HEK293 (cell line): ENCODE measurements around the gene CDCP1.

ENCODE experiments used
- CTCF ChIA-PET: fragments of 350-600 bp; formaldehyde crosslinking; extraction: SDS; loops from one replicate; lab custom pipeline; 2021; ENCODE audit warnings: antibody characterized with exemption; lab: Yijun Ruan, JAX
- POLR2A ChIA-PET: fragments of 300-600 bp; formaldehyde crosslinking; extraction: SDS; loops from one replicate; lab custom pipeline; 2020; ENCODE audit warnings: antibody characterized with exemption, inconsistent platforms; lab: Yijun Ruan, JAX
- H3K27ac ChIP-seq: fragments of 200-500 bp; sonication (Bioruptor generic); 2 replicates; pipeline ENCODE4 v1.5.1; 2014; ENCODE audit warnings: low read depth, low read length, control low read depth, inconsistent platforms; ENCODE audit errors: extremely low read depth
- H3K36me3 ChIP-seq, 2 experiments: fragments of 200-500 bp in 1 of 2; sonication (Bioruptor generic) in 1 of 2; 1 replicate in 1 of 2; 2 replicates in 1 of 2; pipeline ENCODE4 v1.5.1; 2014 to 2017; ENCODE audit warnings: inconsistent platforms in 2 of 2, low read length in 2 of 2; ENCODE audit not compliant: control insufficient read depth in 2 of 2, insufficient read depth in 1 of 2
- H3K4me1 ChIP-seq: fragments of 200-500 bp; sonication (Bioruptor generic); 2 replicates; pipeline ENCODE4 v1.5.1; 2014; ENCODE audit warnings: mild to moderate bottlenecking, low read length, inconsistent platforms; ENCODE audit not compliant: control insufficient read depth, insufficient read depth
- H3K4me3 ChIP-seq: 2 replicates; pipeline ENCODE4 v1.5.1; 2011; ENCODE audit warnings: low read depth, mild to moderate bottlenecking, control low read depth, low read length, moderate library complexity
- H3K9me3 ChIP-seq: fragments of 200-500 bp; sonication (Bioruptor generic); 2 replicates; pipeline ENCODE4 v1.5.1; 2014; ENCODE audit warnings: low read depth, low read length, inconsistent platforms; ENCODE audit not compliant: control insufficient read depth, insufficient read depth
- BCL6B ChIP-seq: fragments of 450-650 bp; formaldehyde crosslinking; IDR thresholded peaks from 2 replicates; pipeline ENCODE4 v1.5.1; 2017; ENCODE audit warnings: missing biosample characterization, missing genetic modification characterization
- HOXA7 ChIP-seq: sonication (generic); formaldehyde crosslinking; IDR thresholded peaks from 2 replicates; pipeline ENCODE4 v1.8.1; 2022; ENCODE audit warnings: missing genetic modification reagents, borderline replicate concordance
- INSM2 ChIP-seq: fragments of 450-650 bp; formaldehyde crosslinking; IDR thresholded peaks from 2 replicates; pipeline ENCODE4 v1.5.1; 2016; ENCODE audit warnings: missing biosample characterization, missing genetic modification characterization
- KLF7 ChIP-seq: fragments of 450-650 bp; formaldehyde crosslinking; IDR thresholded peaks from 2 replicates; pipeline ENCODE4 v1.5.1; 2016; ENCODE audit warnings: missing biosample characterization, missing genetic modification characterization, borderline replicate concordance
- KLF9 ChIP-seq: fragments of 450-650 bp; formaldehyde crosslinking; IDR thresholded peaks from 2 replicates; pipeline ENCODE4 v1.5.1; 2016; ENCODE audit warnings: missing biosample characterization, missing genetic modification characterization, low read depth
- REPIN1 ChIP-seq: fragments of 450-650 bp; formaldehyde crosslinking; IDR thresholded peaks from 2 replicates; pipeline ENCODE4 v1.5.1; 2017; ENCODE audit warnings: missing biosample characterization, missing genetic modification characterization, low read depth
- ZFHX2 ChIP-seq: fragments of 450-650 bp; formaldehyde crosslinking; conservative IDR thresholded peaks from 2 replicates; pipeline ENCODE4 v1.5.1; 2016; ENCODE audit warnings: missing biosample characterization, missing genetic modification characterization
- ZFP37 ChIP-seq: fragments of 450-650 bp; formaldehyde crosslinking; IDR thresholded peaks from 2 replicates; pipeline ENCODE4 v1.5.1; 2016; ENCODE audit warnings: missing biosample characterization, missing genetic modification characterization
- ZNF133 ChIP-seq: fragments of 450-650 bp; formaldehyde crosslinking; IDR thresholded peaks from 2 replicates; pipeline ENCODE4 v1.5.1; 2016; ENCODE audit warnings: missing biosample characterization, missing genetic modification characterization
- ZNF155 ChIP-seq: fragments of 450-650 bp; formaldehyde crosslinking; IDR thresholded peaks from 2 replicates; pipeline ENCODE4 v1.5.1; 2016; ENCODE audit warnings: missing biosample characterization, missing genetic modification characterization
- ZNF174 ChIP-seq: fragments of 450-650 bp; formaldehyde crosslinking; IDR thresholded peaks from 2 replicates; pipeline ENCODE4 v1.5.0; 2017; ENCODE audit warnings: missing biosample characterization, mild to moderate bottlenecking, missing genetic modification characterization
- ZNF311 ChIP-seq: fragments of 450-650 bp; formaldehyde crosslinking; IDR thresholded peaks from 2 replicates; pipeline ENCODE4 v1.5.1; 2017; ENCODE audit warnings: missing biosample characterization, missing genetic modification characterization, borderline replicate concordance
- ZNF354C ChIP-seq: fragments of 450-650 bp; formaldehyde crosslinking; IDR thresholded peaks from 2 replicates; pipeline ENCODE4 v1.5.1; 2016; ENCODE audit warnings: missing biosample characterization, missing genetic modification characterization, low read depth, borderline replicate concordance
- ZNF449 ChIP-seq: fragments of 450-650 bp; formaldehyde crosslinking; IDR thresholded peaks from 2 replicates; pipeline ENCODE4 v1.5.1; 2017; ENCODE audit warnings: missing biosample characterization, mild to moderate bottlenecking, missing genetic modification characterization, moderate library complexity
- ZNF513 ChIP-seq: fragments of 450-650 bp; IDR thresholded peaks from 2 replicates; pipeline ENCODE4 v1.5.1; 2018; ENCODE audit warnings: missing biosample characterization, missing genetic modification characterization
- ZNF600 ChIP-seq: fragments of 450-650 bp; formaldehyde crosslinking; IDR thresholded peaks from 2 replicates; pipeline ENCODE4 v1.5.1; 2016; ENCODE audit warnings: missing biosample characterization, missing genetic modification characterization
- ZNF621 ChIP-seq: fragments of 450-650 bp; formaldehyde crosslinking; IDR thresholded peaks from 2 replicates; pipeline ENCODE4 v1.5.1; 2017; ENCODE audit warnings: missing biosample characterization, missing genetic modification characterization
- ZNF792 ChIP-seq: fragments of 450-650 bp; formaldehyde crosslinking; IDR thresholded peaks from 2 replicates; pipeline ENCODE4 v1.5.1; 2016; ENCODE audit warnings: missing biosample characterization, missing genetic modification characterization
- ZNF837 ChIP-seq: fragments of 450-650 bp; formaldehyde crosslinking; IDR thresholded peaks from 2 replicates; pipeline ENCODE4 v1.5.1; 2016; ENCODE audit warnings: missing biosample characterization, missing genetic modification characterization
- ZSCAN16 ChIP-seq: fragments of 450-650 bp; formaldehyde crosslinking; IDR thresholded peaks from 2 replicates; pipeline ENCODE4 v1.5.1; 2016; ENCODE audit warnings: missing biosample characterization, missing genetic modification characterization
- ZSCAN23 ChIP-seq: fragments of 450-650 bp; formaldehyde crosslinking; IDR thresholded peaks from 2 replicates; pipeline ENCODE4 v1.5.1; 2016; ENCODE audit warnings: missing biosample characterization, missing genetic modification characterization

The CDCP1 gene

GRCh38 chr3:45037720-45038455 lies 108.3 kb downstream of the CDCP1 start (continued):
- no peak for TF ChIP-seq INSM2
- no peak for TF ChIP-seq ZNF621 (tag by site-specific recombination)
- TF ChIP-seq ZNF792: no peak
- no peak for TF ChIP-seq ZFP37
- TF ChIP-seq ZNF354C (tag by site-specific recombination): no peak
- TF ChIP-seq ZNF513 (tag by site-specific recombination): no peak
- TF ChIP-seq ZNF155: no peak
- TF ChIP-seq ZSCAN16 (tag by site-specific recombination): no peak
- TF ChIP-seq ZNF174 (tag by site-specific recombination): no peak
- no peak for TF ChIP-seq ZNF133
- no peak for TF ChIP-seq ZNF600 (tag by site-specific recombination)
- no peak for TF ChIP-seq REPIN1 (tag by site-specific recombination)
- TF ChIP-seq HOXA7 (CRISPR knock-in tag): no peak
- no peak for TF ChIP-seq KLF9
- TF ChIP-seq ZNF311 (tag by site-specific recombination): no peak

- no peaks in the 10 kb centered on the region for H3K4me1 ChIP-seq
- H3K9me3 ChIP-seq: no peaks in the 10 kb centered on the region
- no peaks in the 10 kb centered on the region for H3K36me3 ChIP-seq
- POLR2A ChIA-PET: no interaction called here
- H3K4me3 ChIP-seq: no peak overlapping the region
- no peak overlapping the region for H3K27ac ChIP-seq
- CTCF ChIA-PET: interaction anchor here (0.6 to 7.8 kb wide), 6 partner anchors 21 to 623 kb away, joined by 3 to 128 read pairs (median 6); no protein-coding TSS in a partner anchor
- TF ChIP-seq ZSCAN23 (tag by site-specific recombination) (no peak), ZNF837 (tag by site-specific recombination) (no peak)
Observed at GRCh38 chr3:45035441-45036301, 110.5 kb downstream of the CDCP1 start.

- Histone ChIP-seq H3K27ac (no peak overlapping the region), H3K4me1 (no peaks in the 10 kb centered on the region), H3K9me3 (no peaks in the 10 kb centered on the region), H3K36me3 (no peaks in the 10 kb centered on the region), H3K4me3 (no peak overlapping the region)
- no peak for TF ChIP-seq BCL6B (tag by site-specific recombination)
- TF ChIP-seq ZNF449 (tag by site-specific recombination): no peak
- TF ChIP-seq ZFHX2 (tag by site-specific recombination): peak; percentile 46; the same call in 1 of the 2 replicates
- no peak for TF ChIP-seq KLF7 (tag by site-specific recombination)
- ChIA-PET CTCF (interaction anchor here (0.9 to 1.9 kb wide), 2 partner anchors 175 to 622 kb away, joined by 4 to 5 read pairs; no protein-coding TSS in a partner anchor), POLR2A (no interaction called here)
Observed at GRCh38 chr3:45034612-45035252, 111.4 kb downstream of the CDCP1 start.
